Progenitor cell of endocrine pancreas (in vitro differentiated cells): ENCODE measurements around the gene ACOXL. TPM values are rescaled to one million over a fixed set of nuclear protein-coding genes. Genes with fewer than 3 reads are reported as not detected.

Experiments
- DNase-seq: peaks from one replicate; pipeline ENCODE4 v3.0.0; 2021; ENCODE audit warnings: low spot score; ENCODE audit not compliant: unreplicated experiment
- H3K27ac Mint-ChIP-seq: 2 replicates; pipeline ENCODE4 v1.8.0; 2021; ENCODE audit warnings: mild to moderate bottlenecking, moderate library complexity, mixed read lengths
- H3K27me3 Mint-ChIP-seq: 2 replicates; pipeline ENCODE4 v1.8.0; 2021; ENCODE audit warnings: mixed read lengths
- H3K36me3 Mint-ChIP-seq: 2 replicates; pipeline ENCODE4 v1.8.0; 2022; ENCODE audit warnings: mixed read lengths; ENCODE audit not compliant: insufficient read depth
- H3K4me1 Mint-ChIP-seq: 2 replicates; pipeline ENCODE4 v1.8.0; 2021; ENCODE audit warnings: low read depth, mixed read lengths
- H3K4me3 Mint-ChIP-seq: 2 replicates; pipeline ENCODE4 v1.8.0; 2021; ENCODE audit warnings: low read depth, mild to moderate bottlenecking, moderate library complexity, mixed read lengths
- H3K9me3 Mint-ChIP-seq: 2 replicates; pipeline ENCODE4 v1.8.0; 2021; ENCODE audit warnings: low read depth, mixed read lengths
- total RNA-seq: library from RNA; stranded (reverse); gene quantifications from 2 replicates; pipeline ENCODE4 v1.2.1, GENCODE V29; 2021
- TF ChIP-seq, protein P1 (sequence below): fragments of 200-600 bp; sonication (generic); IDR thresholded peaks from one replicate; pipeline ENCODE4 v1.5.0; 2021; ENCODE audit warnings: antibody characterized with exemption, mild to moderate bottlenecking; ENCODE audit not compliant: unreplicated experiment

ACOXL gene
- total RNA-seq, 1 donor from 2014 or later: 0.19 TPM

DNA sequence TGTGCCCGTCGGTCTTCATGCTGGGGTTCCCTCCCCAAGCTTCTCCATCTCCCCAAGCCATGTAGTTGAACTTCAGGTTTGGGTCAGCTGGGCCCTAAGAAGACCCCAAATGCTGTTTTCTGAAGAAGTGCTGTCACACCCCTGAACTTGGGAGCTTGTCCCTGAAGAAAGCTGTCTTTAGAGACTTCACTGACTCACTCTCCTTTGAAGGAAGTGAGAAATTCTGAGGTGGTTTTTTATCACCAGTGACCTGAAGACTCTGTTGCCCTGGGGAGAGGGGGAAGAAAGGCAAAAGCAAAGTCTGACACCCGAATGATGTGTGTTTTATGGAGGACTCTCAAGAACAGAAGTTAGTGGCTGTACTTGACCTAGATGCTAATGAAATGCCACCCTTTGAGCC is 304.8 kb downstream of the ACOXL start:
- H3K27me3 Mint-ChIP-seq: peaks cover 19% of the 10 kb centered on the region
- H3K27ac Mint-ChIP-seq: no peak overlapping the region
- H3K4me3 Mint-ChIP-seq: no peak overlapping the region
- no peaks in the 10 kb centered on the region for H3K9me3 Mint-ChIP-seq
- DNase-seq: no peak
- no peaks in the 10 kb centered on the region for H3K36me3 Mint-ChIP-seq
- TF ChIP-seq, protein P1, sequence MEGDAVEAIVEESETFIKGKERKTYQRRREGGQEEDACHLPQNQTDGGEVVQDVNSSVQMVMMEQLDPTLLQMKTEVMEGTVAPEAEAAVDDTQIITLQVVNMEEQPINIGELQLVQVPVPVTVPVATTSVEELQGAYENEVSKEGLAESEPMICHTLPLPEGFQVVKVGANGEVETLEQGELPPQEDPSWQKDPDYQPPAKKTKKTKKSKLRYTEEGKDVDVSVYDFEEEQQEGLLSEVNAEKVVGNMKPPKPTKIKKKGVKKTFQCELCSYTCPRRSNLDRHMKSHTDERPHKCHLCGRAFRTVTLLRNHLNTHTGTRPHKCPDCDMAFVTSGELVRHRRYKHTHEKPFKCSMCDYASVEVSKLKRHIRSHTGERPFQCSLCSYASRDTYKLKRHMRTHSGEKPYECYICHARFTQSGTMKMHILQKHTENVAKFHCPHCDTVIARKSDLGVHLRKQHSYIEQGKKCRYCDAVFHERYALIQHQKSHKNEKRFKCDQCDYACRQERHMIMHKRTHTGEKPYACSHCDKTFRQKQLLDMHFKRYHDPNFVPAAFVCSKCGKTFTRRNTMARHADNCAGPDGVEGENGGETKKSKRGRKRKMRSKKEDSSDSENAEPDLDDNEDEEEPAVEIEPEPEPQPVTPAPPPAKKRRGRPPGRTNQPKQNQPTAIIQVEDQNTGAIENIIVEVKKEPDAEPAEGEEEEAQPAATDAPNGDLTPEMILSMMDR: no peak
- peaks cover 12% of the 10 kb centered on the region for H3K4me1 Mint-ChIP-seq

DNA sequence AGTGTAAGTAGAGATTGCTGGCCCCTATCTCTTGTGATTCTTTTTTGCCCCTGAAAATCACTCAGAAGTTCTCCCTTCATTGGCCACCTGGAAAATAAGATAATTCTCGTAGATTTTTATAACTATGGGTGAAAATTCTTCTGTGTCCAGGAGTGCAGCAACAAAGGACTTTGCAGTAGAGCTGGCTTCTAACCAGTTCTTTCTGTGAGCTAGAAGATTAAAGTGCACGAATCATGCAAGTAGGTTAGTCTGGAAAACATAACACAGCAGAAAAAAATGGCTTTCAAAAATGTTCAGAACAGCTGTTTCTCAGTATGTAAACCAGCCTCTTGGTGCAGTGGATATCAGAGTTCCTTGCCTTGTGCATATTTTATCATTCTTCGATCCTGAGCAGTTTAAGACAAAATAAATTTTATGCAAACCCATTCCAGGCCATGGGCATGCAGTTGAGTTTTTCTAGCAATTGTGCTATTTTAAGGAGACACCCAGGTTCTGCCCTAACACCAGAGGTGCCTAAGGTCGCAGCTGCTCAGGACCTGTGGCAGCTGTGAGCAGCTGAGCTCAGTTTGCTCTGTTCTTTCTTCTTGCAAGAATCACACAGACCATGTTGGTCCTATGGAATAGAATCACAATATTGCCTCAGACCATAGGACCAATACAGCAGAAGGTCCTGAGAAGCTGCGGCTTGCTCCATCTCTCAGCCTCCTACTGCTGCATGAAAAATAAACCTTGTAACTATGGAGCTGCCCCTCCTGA is 307.4 kb downstream of the ACOXL start:
- Mint-ChIP-seq H3K36me3 (no peaks in the 10 kb centered on the region), H3K27ac (no peak overlapping the region), H3K4me1 (peaks cover 6% of the 10 kb centered on the region), H3K4me3 (no peak overlapping the region), H3K9me3 (no peaks in the 10 kb centered on the region), H3K27me3 (peaks cover 29% of the 10 kb centered on the region)
- TF ChIP-seq, protein P1: no peak
- no peak for DNase-seq

DNA sequence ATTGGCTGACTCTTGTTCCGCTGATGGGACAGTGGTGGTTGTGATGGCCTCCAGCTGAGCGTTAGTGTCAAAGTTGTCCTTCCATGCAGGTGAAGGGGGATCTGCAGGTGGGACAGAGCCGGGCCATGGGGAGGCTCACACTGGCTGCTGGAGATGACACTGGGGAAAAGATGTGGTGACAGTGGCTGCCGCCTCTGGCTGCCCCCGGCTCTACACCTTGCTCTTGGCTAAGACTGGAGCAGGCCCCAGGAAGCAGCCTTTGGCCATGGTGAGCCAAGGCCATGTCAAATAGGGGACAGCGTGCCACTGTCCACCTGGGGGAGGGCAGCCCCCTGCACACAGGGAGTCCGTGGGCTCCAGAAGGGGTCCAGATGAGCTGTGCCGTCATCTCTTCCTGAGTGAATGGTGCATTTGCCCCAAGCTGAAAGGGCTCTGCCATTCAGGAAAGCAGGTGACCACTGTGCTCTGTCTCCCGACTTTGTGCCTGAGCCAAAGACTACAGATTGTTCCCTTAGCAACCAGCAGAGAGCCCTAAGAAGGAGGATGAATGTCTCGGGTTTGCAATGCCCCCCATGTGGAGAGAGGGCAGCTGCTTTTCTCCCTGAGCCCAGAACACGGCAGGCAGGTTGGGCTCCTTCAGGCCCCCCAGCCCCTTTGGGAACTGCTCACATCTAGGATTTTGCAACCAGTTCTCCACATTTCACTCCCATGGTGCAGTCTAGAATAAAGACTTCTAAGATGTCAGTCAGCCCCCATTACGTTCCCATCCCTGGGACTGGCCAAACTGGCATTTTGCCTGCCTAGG is 309.2 kb downstream of the ACOXL start:
- Mint-ChIP-seq H3K27ac (no peak overlapping the region), H3K4me1 (peaks cover 6% of the 10 kb centered on the region), H3K9me3 (no peaks in the 10 kb centered on the region), H3K27me3 (peaks cover 25% of the 10 kb centered on the region), H3K4me3 (no peak overlapping the region), H3K36me3 (no peaks in the 10 kb centered on the region)
- TF ChIP-seq, protein P1: no peak
- no peak for DNase-seq

DNA sequence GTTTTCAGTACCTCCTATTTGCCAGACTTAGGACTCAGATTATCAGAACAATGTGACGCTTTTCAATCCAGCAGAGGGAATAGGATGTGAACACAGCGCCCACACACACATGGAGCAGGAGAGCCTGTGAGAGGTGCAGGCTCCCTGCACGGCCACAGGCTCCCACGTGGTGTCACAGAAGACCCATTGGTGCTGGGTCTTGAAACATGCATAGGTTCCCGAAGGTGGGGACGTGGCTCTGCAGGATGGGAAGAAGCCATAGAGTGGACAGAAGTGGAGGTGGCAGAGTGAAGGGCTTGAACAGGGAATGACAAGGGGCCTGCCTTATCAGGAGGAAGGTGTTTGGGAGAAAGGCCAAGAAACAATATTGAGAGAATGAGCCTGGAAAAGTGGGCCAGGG is 309.9 kb downstream of the ACOXL start:
- Mint-ChIP-seq H3K27ac (no peak overlapping the region), H3K27me3 (peaks cover 26% of the 10 kb centered on the region), H3K4me1 (peaks cover 8% of the 10 kb centered on the region), H3K36me3 (no peaks in the 10 kb centered on the region), H3K4me3 (no peak overlapping the region), H3K9me3 (no peaks in the 10 kb centered on the region)
- TF ChIP-seq, protein P1: no peak
- DNase-seq: no peak

DNA sequence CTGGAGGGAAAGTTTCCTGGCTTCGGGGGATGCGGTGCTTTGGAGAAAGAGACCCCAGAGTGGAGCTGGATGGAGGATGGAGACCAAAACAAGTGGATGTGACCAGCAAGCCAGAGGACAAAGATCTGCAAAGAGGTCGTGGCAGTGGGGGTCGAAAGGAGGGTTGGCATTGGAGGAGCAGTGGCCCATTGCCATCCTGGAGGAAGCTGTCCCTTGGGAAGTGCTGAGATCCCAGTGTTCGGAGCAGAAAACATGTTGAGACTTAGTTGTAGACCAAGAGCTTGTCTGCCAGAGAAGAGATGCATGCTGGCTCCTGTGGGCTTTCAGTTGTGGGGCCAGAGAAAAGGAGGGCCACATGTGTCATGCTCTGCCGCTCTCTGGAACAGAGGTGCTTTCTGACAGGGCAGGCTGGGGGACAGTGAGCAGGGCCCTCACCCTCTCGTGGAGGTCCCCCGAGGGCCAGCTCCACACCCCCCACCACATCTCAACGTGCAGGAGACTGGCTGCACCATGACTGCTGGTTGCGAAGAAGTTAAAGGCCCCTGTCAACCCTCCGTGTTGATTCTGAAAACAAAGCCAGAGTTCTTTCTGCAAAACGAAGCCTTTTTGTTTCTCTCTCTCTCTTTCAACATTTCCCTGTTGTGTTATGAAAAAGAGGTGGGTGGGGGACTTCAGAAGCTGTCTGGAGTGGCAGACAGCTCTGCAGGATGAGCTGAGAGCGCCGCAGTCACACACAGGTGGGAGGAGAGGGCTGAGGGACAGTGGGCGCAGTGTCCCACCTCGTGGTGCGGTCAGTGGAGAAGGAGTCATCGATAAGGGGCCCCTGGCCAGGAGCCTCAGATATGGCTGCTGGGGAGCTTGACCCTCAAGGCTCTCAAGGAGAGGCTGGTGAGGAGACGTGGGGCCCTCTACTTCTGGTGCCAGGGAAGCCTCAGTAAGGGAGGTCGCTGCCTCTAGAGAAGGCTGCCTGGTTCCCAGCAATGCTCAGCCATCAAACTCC is 310.7 kb downstream of the ACOXL start:
- DNase-seq: no peak
- H3K27ac Mint-ChIP-seq: no peak overlapping the region
- TF ChIP-seq, protein P1: no peak
- H3K9me3 Mint-ChIP-seq: no peaks in the 10 kb centered on the region
- peaks cover 9% of the 10 kb centered on the region for H3K4me1 Mint-ChIP-seq
- peaks cover 23% of the 10 kb centered on the region for H3K27me3 Mint-ChIP-seq
- H3K36me3 Mint-ChIP-seq: no peaks in the 10 kb centered on the region
- H3K4me3 Mint-ChIP-seq: no peak overlapping the region
